GM19099 (cell line): ENCODE measurements around the gene UBE2D2.

Source experiments
- POLR2A ChIP-seq: IDR thresholded peaks from 3 replicates; pipeline ENCODE4 v1.6.1; 2011; ENCODE audit warnings: low read depth; ENCODE audit not compliant: insufficient read length; ENCODE audit errors: extremely low read depth

Gene UBE2D2

DNA sequence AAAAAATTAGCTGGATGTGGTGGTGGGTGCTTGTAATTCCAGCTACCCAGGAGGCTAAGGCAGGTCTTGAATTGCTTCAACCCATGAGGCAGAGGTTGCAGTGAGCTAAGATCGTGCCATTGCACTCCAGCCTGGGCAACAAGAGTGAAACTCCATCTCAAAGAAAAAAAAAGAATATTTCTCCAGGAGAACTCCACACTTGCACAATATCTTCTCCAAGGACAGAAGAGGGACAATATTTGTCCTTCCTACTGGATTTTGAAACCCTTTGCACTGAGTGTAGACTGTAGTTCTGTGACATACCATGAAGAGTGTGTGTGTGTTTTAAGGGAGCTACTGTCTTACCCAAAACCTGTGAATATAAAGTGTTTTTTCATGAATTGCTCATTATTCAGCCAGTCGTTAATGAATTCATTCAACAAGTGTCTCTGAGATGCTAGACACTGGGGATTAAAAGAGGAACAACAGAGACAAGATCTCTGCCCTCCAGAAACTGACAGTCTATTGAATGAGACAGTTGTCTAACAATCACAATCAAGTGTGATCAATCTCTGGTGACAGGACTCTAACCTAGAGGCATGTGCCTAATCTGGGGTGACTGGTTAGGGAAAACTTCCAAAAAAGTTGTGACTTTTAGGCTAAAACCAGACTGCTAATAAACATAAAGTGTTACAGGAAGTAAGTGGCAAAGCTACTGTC, 9.8 kb upstream of the UBE2D2 start:
- no peak for TF ChIP-seq POLR2A

DNA sequence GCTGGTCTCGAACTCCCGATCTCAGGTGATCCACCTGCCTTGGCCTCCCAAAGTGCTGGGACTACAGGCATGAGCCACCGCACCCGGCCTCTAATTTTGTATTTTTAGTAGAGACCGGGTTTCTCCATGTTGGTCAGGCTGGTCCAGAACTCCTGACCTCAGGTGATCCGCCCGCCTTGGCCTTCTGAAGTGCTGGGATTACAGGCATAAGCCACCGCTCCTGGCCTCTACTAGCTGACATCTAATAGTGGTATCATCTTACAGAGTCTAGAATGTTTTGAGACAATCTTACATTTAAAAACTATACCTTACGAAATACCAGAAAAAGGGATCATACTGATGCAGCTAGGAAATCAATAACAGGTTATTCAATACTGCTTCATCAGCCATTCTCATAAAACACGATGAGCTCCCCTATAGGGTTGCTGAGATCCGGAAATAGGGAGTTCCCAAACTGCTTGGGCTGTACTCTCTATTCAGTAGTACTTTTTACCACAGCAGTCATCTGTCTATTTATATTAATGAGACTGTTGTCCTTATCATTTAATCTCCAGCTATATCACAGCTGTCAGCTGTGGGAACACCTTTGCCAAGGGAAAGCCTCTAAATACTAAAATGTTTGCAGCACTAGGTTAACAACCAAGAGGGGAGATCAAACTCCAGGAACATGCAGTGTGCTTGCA, 8.1 kb upstream of the UBE2D2 start:
- TF ChIP-seq POLR2A, result no peak

DNA sequence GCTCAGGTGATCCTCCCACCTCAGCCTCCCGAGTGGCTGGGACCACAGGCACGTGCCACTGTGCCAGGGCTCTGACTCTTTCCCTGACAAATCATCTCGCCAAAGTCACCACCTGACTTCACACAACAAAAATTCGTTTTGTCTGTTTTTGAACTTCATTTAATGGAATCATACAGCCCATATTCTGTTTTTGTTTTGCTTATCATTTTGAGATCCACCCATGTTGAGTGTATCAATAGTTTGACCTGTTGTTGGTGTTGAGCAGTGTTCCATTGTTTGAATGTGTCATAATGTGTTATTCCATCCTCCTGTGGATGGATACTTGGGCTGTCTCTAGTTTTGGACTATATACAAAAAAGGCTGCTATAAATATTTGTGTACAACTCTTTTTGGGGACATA, 6.9 kb upstream of the UBE2D2 start:
- no peak for TF ChIP-seq POLR2A

DNA sequence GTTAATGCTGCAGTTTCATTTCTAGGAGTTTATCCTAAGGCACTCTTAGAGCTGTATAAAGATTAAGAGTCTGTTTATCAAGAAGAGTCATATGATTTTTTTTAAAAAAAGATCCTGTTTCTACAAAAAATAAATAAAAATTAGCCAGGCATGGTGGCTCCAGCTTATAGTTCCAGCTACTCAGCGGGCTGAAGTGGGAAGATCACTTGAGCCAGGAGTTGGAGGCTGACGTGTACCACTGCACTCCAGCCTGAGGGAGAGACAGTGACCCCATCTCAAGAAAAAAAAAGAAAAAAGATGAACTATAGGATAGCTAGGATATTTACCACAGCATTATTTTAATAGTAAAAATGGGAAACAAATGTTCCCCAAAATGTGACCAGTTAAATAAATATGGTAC, 3.3 kb upstream of the UBE2D2 start:
- no peak for TF ChIP-seq POLR2A

DNA sequence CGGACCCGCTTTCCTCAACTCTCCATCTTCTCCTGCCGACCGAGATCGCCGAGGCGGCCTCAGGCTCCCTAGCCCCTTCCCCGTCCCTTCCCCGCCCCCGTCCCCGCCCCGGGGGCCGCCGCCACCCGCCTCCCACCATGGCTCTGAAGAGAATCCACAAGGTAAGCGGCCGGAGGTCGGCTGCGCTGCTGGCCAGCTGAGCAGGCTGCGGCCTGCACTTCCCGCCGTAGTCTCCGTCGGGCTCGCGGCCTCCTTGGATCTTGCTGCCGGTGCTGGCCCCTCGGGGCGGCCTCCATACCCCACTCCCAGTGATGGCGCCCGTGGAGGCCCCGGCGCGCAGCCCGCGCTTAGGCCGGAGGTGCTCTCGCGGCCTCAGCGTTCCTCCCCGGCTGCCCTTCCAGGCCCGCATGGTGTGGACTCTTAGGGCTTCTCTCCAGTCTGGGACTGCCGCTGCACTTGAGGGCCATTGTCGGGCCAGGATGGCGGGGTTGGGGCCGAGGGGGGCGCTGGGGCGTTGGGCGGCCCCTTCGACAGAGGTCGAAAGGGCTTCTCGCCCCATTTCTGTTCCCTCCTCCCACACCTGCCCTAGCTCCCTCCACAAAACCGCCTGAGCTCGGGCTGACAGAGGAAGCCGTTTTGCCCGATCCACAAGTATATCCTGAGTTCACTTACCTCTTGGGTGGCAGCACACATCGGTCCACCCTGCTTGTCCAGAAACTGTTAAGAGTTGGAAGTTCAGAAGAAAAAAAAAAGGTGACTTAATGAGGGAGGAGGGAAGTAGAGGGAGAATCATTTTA, 714 bp downstream of the UBE2D2 start:
- TF ChIP-seq POLR2A, result no peak

DNA sequence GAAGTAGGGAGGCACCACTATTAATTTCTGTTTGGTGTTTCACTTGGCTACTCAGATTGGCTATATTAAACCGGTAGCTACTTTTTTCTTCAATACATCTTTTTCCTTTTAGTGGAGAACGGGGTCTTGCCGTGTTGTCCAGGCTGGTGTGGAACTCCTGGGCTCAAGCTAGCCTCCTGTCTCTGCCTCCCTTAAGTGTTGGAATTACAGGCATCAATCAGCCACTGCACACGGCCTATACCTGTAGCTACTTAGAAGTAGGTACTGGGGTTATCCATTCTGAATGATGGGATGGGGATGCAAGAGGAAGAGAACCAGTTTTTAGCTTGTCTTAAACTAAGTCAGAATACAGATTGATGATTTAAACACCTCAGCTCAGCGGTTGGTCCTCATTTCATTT, 1.7 kb downstream of the UBE2D2 start:
- TF ChIP-seq POLR2A, result no peak

DNA sequence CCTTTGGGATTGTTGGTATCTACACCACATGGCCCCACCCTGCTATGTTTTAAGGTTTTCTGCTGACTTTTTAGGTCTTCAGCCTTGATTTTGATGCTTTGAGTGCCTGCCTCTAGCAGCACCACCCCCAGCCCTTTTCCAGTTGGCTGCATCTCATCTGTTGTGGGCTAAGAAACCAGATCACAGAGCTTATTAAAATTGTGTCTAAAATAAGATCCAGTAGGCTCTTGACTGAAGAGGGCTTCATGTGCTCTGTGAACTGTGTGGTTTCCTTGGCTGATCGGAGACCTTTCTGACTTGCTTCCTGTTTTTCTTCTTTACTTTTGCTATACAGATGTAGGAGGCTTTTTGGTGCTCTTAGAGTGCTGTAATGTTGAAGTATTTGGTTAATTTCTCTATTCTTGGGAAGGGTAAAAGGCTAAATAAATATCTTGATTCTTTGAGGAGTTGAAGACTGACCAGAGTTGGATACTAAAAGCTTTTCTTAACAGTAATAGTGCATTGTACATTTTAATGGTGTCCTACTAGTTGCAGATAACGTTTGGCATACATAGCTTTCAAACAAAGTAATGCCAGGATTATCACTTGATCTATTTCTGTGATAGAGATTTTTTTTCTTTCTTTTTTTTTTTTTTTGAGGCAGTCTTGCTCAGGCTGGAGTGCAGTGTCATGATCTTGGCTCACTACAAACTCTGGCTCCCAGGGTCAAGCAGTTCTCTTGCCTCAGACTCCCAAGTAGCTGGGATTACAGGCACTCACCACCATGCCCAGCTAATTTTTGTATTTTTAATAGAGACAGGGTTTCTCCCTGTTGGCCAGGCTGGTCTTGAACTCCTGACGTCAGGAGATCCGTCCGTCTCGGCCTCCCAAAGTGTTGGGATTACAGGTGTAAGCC, 4.5 kb downstream of the UBE2D2 start:
- TF ChIP-seq POLR2A, result no peak

DNA sequence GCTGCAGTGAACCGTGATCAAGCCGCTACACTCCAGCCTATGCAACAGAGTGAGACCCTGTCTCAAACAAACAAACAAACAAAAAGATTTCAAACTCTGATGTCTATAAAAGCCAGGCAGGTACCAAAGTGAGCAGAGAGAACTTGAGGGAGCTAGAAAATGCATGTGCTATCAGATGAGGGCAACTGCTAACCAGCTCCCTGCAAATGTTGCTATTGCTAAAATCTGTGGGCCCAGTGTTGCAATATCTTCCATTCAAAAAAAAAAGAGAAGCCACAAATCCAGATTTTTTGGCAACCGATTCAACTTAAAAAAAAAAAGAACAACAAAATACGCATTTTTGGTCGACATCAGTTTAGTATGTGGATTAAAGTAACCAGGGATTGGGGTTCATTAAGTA, 5.5 kb downstream of the UBE2D2 start:
- no peak for TF ChIP-seq POLR2A

DNA sequence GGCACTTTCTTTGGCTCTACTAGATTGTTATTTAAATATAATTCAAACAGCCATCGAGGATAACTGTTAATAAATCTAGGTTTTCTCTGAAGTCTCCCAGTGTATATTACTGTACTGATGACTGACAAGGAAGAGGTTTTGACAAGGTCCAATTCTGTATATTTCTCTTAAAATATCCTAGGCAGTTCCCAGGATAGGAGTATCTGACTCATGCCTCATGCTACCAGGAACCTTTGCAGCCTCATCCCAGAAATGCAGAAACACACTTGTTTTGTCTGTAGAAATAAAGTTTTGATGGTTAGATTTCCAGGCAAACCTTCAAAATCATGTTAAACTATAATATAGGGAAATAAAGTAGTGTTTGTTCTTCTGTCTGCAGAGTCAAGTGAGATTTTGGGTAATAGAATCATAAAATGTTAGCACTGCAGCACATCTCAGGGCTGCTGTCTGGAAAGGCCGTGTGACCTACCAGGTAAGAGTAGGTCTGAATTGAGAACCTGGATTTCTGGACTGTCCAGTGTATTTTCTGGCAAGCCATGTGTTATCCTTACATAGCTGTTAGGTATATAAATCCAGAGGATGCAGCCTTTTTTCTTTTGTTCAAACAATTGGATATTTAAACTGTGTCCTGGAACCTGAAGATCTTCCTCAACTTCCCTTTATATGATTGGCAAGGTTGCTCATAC, 8.3 kb downstream of the UBE2D2 start:
- no peak for TF ChIP-seq POLR2A

DNA sequence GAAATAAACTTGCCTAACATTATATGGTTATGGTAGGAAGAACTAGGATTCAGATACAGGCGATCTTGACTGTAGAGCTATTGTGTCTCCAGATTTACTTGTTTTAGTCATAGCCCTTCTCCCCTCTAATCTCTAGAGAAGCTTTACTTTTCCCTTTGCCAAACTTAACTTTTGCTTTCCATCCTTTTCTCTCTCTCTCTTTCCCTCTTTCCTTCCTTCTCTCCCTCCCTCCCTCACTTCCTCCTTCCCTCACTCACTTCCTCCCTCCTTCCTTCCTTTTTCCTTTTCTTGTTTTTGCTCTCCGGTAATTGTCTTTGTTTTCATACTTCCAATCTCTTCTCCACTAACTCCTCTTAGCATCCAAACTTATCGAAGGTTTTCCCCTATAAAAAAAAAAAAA, 10.4 kb downstream of the UBE2D2 start:
- TF ChIP-seq POLR2A, result no peak

DNA sequence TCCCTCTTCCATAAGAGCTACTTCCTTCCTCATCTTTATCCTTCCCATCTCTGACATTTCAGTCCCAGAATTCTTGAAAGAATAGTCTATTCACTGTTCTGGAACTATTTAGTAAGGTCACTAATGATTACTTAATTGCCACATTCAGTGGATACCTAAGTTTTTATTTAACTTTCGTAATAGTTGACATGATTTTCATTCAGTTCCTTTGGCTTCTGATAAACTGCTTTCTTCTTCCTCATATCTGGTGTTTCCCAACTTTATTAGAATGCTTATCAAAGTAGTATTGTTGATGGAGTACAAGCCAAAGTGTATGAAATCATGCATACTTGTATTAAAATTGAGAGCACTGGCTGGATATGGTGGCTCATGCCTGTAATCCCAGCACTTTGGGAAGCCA, 10.8 kb downstream of the UBE2D2 start:
- TF ChIP-seq POLR2A, result no peak

DNA sequence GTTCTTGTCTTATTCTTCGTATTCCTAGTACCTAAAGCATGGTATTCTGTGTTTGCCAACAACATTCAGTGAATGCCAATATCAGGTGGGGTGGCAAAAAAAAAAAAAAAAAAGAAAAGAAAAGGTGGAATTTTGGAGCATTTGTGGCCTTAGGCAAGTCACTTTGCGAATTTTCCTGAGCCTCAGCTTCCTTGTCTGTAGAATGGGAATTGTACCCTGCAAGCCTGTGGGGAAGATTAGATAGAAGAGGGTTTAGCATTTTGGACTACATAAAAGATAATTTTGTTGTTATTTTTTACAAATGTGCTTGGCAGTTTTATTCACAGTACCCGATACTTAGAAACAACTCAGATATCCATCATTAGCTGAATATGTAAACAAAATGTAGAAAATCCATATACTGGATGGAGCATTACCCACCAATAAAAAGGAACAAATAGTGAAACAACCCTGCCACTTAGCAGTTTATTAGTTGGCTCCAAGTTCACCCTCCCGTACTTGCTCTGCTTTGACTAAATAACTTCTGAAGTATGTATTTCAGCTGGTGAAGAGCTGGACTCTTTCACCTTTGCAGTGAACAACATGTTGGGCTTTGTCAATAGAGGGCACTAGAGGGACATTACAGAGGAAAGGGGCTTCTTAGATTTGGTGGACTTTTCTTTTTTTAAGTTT, 13.6 kb downstream of the UBE2D2 start:
- TF ChIP-seq POLR2A, result no peak

DNA sequence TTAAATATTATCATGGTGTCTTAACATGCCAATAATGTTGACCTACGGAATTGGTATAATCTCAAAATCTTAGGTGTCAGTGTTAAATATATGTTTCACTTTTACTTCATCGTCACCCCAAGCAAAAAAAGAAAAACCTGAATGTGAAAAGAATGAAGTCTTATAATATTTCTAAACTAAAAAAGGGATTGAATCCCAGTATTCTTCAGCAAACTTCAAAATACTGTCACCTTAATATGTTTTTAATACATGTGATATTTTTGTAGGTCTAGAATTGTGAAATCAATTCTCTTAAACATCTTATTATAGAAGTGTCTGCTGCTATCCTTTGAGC, 14.1 kb downstream of the UBE2D2 start:
- no peak for TF ChIP-seq POLR2A

DNA sequence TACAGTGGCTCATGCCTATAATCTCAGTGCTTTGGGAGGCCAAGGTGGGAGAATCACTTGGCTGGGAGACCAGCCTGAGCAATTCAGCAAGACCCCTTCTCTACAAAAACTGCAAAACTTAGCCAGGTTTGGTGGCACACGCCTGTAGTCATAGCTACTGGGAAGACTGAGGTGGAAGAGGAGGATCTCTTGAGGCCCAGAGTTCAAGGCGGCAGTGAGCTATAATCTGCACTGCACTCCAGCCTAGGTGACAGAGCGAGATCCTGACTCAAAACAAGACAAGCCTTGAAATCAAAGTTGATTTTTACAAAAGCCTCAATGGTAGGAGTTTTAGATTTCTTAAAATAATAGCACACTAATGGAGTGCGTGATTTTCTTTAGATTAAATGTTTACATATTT, 14.6 kb downstream of the UBE2D2 start:
- TF ChIP-seq POLR2A, result no peak
